ENCODE results near the gene TBC1D21. TPM values are rescaled to one million over a fixed set of nuclear protein-coding genes. Genes with fewer than 3 reads are reported as not detected.

The TBC1D21 gene
- total and polyA plus RNA-seq, 8 donors, result not detected

DNA sequence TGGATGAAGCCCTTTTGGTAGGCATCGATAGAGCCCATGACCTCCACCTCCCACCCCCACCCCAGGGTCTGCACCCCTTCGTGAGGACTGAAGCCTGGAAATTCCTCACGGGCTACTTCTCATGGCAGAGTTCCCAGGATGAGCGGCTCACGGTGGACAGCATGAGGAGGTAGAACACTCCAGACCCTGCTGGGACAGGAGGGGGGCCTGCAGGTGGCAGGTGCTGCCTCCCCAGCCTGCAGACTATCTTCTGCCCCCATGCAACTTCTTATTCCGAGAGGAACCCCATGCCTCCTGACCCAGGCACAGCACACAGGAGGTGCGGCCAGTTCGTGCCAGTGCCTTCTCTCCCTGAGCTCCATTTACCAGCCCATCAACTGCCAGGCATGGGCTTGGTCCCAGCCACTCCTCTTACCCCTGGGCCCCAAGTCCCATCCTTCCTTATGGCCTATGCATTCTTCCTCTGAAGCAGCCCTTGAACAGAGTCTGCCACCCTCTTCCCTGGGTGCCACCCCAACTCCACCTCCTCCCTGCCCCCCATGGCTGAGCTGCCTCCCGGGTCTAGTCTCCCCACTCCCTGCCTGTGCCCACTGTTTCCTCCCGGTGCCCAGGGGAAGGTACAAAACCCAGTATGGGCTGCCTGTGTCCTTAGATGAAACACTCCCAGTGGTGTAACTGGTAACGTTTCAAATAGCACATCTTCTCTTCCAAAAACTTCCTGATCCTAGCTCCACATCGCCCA lies 8.4 kb downstream of the TBC1D21 start:
- intact Hi-C loops (cut with DNase I), result no loop called here
- no peak overlapping the region for H3K4me3 ChIP-seq
- DNase-seq, result no peak
- H3K27me3 ChIP-seq, result no peaks in the 10 kb centered on the region
- no peak for ATAC-seq
- TF ChIP-seq, protein P1, sequence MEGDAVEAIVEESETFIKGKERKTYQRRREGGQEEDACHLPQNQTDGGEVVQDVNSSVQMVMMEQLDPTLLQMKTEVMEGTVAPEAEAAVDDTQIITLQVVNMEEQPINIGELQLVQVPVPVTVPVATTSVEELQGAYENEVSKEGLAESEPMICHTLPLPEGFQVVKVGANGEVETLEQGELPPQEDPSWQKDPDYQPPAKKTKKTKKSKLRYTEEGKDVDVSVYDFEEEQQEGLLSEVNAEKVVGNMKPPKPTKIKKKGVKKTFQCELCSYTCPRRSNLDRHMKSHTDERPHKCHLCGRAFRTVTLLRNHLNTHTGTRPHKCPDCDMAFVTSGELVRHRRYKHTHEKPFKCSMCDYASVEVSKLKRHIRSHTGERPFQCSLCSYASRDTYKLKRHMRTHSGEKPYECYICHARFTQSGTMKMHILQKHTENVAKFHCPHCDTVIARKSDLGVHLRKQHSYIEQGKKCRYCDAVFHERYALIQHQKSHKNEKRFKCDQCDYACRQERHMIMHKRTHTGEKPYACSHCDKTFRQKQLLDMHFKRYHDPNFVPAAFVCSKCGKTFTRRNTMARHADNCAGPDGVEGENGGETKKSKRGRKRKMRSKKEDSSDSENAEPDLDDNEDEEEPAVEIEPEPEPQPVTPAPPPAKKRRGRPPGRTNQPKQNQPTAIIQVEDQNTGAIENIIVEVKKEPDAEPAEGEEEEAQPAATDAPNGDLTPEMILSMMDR (IDR thresholded peaks at IDR 0.05), result no peak
- no peaks in the 10 kb centered on the region for H3K9me3 ChIP-seq
- no peak overlapping the region for H3K27ac ChIP-seq
- no peak for FAIRE-seq
- H3K36me3 ChIP-seq, result no peaks in the 10 kb centered on the region
- no peaks in the 10 kb centered on the region for H3K4me1 ChIP-seq
- 57 to 72% methylated on average over 12 of the region's 12 CpGs for WGBS, 2 donors

DNA sequence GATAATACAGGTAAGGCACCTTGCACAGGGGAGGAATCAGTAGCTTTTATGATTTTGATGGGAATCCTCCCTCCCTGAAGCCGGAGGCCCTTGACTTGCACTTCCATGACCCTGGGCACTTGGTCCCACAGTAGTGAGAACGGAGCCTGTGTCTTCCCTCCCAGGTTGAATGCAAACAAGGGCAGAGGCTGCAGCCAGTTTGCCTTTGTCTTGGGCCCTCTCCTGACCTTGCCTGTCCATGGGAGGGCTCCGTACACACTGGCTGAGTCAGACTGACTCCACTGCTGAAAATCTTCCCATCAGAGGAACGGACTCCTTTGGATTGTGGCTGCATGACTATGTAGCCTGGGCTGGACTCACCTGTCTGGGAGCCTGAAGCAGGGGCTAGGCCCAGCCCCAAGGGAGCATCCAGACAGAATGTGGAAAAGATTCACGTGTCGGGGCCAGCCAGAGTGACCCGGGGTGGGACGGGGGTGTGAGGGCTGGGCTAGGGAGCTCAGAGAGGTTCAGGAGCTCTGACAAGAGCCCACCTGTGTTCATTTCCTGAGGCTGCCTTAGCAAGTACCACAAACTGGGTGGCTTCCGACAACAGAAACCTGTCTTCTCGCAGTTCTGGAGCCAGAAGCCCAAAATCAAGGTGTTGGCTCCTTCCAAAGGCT lies 9.5 kb downstream of the TBC1D21 start:
- Histone ChIP-seq H3K9me3 (no peaks in the 10 kb centered on the region), H3K4me3 (no peak overlapping the region), H3K4me1 (no peaks in the 10 kb centered on the region), H3K36me3 (no peaks in the 10 kb centered on the region), H3K27ac (no peak overlapping the region), H3K27me3 (no peaks in the 10 kb centered on the region)
- WGBS, 2 donors, result 78 to 82% methylated on average over 10 of the region's 10 CpGs
- FAIRE-seq (no peak), ATAC-seq (no peak), DNase-seq (no peak)
- intact Hi-C loops (cut with DNase I), result no loop called here
- TF ChIP-seq, protein P1 (IDR thresholded peaks at IDR 0.05), result no peak

DNA sequence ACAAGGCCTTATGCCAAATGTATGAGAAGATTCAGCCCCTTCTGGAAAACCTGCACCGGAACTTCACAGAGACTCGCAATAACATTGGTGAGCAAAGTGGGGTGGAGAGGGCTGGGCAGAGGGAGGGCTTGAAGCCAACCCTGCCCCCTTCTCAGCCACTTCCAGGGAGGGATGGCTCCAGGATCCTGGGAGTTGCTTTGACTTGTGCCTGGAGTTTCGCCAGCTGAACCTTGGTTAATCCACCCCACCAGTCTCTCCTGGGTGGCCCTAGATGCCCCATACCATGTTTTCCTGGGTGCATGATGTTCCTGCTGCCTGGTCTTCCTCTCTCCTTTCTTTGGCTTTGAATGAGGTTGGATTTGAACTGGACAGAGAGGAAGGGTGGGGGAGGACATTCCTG lies 10.8 kb downstream of the TBC1D21 start:
- Histone ChIP-seq H3K27ac (no peak overlapping the region), H3K9me3 (no peaks in the 10 kb centered on the region), H3K4me3 (no peak overlapping the region), H3K36me3 (no peaks in the 10 kb centered on the region), H3K27me3 (no peaks in the 10 kb centered on the region), H3K4me1 (no peaks in the 10 kb centered on the region)
- DNase-seq (no peak), FAIRE-seq (no peak), ATAC-seq (no peak)
- intact Hi-C loops (cut with DNase I), result no loop called here
- 62 to 70% methylated on average over 3 of the region's 3 CpGs for whole genome bisulfite sequencing, 2 donors
- TF ChIP-seq, protein P1 (IDR thresholded peaks at IDR 0.05), result no peak

DNA sequence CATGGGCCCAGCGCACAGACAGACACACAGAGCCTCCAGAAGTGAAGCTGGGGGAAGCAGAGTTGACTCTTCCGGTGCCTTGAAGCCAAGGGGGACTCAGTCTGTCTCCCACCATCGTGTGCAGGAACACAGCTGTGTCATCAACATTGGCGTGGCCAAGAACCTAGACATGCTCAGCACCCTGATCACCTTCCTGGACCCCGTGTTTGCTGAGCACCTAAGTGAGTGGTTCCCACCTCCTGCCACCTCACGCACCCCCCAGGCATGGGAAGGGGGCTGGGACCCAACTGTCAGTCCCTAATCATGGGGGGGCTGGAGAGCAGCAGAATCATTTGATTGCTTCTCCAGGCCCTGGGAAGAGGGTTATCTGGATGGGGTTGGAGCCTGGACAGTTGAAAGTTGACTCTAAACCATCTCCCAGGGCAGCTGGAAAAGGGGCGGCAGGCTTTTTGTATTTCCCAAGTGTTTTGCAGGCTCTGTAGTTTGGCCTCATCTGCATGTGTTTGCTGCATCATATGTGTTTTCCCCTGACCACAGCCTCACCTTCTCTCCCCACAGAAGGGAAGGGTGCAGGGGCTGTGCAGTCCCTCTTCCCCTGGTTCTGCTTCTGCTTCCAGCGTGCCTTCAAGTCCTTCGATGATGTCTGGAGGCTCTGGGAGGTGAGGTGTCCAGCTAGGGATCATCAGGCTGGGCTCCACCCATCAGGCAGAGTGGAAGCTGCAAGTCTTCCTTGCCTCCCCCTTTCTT lies 12.8 kb downstream of the TBC1D21 start:
- no peak for DNase-seq
- no peaks in the 10 kb centered on the region for H3K4me1 ChIP-seq
- no peak for ATAC-seq
- no peaks in the 10 kb centered on the region for H3K9me3 ChIP-seq
- WGBS, 2 donors, result 71 to 76% methylated on average over 9 of the region's 9 CpGs
- no peaks in the 10 kb centered on the region for H3K27me3 ChIP-seq
- no peaks in the 10 kb centered on the region for H3K36me3 ChIP-seq
- FAIRE-seq, result no peak
- H3K4me3 ChIP-seq, result no peak overlapping the region
- H3K27ac ChIP-seq, result no peak overlapping the region
- TF ChIP-seq, protein P1 (IDR thresholded peaks at IDR 0.05), result no peak
- intact Hi-C loops (cut with DNase I), result no loop called here

Data from pancreas (tissue), 10 donors.